ENCODE results near the gene CLK1. TPM values are rescaled to one million over a fixed set of nuclear protein-coding genes. Genes with fewer than 3 reads are reported as not detected.

The CLK1 gene
- total and polyA plus RNA-seq, 2 of the 13 experiments (the other 11 are each of a cell fraction or from before 2014, with no cell fraction given), result 66.6 to 101 TPM

- TF ChIP-seq MNT (IDR thresholded peaks at IDR 0.05) (peak; percentile 69), TRIM22 (IDR thresholded peaks at IDR 0.05) (no peak), TBX2 (CRISPR knock-in tag; IDR thresholded peaks at IDR 0.05; ENCODE audit: borderline replicate concordance) (0 out of 2 replicates have a peak, but pooled peaks have one; percentile 19), PRPF4 (IDR thresholded peaks at IDR 0.05; ENCODE audit: low read depth, low read length, poor library complexity, severe bottlenecking) (no peak), POGK (CRISPR knock-in tag; conservative IDR thresholded peaks at IDR 0.05) (0 out of 2 replicates have a peak, but pooled peaks have one; percentile 43), HDAC1 (CRISPR knock-in tag; IDR thresholded peaks at IDR 0.05) (peak; percentile 68), MLXIP (CRISPR knock-in tag; IDR thresholded peaks at IDR 0.05; ENCODE audit: borderline replicate concordance) (no peak), HOXA3 (CRISPR knock-in tag; IDR thresholded peaks at IDR 0.05) (peak; percentile 67), CREB1 (IDR thresholded peaks at IDR 0.05) (peak; percentile 86), CREB1 (CRISPR knock-in tag; IDR thresholded peaks at IDR 0.05) (peak; percentile 66; the same call in 1 of the 2 replicates), ZNF3 (CRISPR knock-in tag; IDR thresholded peaks at IDR 0.05) (no peak), ZNF816 (CRISPR knock-in tag; IDR thresholded peaks at IDR 0.05; ENCODE audit: borderline replicate concordance) (0 out of 2 replicates have a peak, but pooled peaks have one; percentile 46), TAF1 (CRISPR knock-in tag; IDR thresholded peaks at IDR 0.05) (no peak), ZKSCAN8 (CRISPR knock-in tag; IDR thresholded peaks at IDR 0.05; ENCODE audit: borderline replicate concordance) (0 out of 2 replicates have a peak, but pooled peaks have one; percentile 5), SOX5 (CRISPR knock-in tag; IDR thresholded peaks at IDR 0.05; ENCODE audit: borderline replicate concordance) (0 out of 2 replicates have a peak, but pooled peaks have one; percentile 8)
Measured at GRCh38 chr2:200862532-200863000, 1.9 kb downstream of the CLK1 start (continued).
